Measurements from ENCODE around the gene OR10X1.

The OR10X1 gene, protein sequence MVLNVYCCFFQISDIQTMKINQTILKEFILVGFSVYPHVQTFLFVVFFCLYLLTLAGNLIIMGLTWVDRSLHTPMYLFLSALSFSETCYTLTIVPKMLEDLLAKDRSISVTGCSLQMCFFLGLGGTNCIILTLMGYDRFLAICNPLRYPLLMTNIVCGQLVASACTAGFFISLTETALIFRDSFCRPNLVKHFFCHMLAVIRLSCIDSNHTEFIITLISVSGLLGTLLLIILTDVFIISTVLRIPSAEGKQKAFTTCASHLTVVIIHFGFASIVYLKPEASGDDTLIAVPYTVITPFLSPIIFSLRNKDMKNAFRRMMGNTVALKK

GRCh38 chr1:158579733-158580132, at the start of gene OR10X1:
OR10X1 (minus strand) TSS chr1:158579899; CDS start chr1:158579899, 0 bp downstream.
- DNase-seq (ENCODE audit: low spot score) (no peak), FAIRE-seq (no peak)

DNA sequence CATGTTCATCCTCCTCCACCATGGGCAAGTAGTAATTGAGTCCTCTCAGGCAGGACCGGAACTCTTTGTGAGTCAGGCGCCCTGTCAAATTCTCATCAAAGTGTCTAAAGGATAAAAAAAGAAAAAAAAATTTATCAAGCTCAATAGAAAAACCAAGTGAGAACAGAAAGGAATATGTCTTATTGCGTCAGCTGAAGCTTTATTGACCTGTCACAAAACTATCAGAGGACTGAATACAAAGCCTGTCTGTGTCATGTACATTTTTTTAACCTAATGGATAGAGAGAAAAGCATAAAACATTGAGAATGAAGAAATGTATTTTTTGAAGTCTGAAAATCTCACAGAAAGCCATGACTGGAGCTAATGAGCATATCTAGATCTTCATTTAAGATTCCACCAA, 34.1 kb upstream of the OR10X1 start:
- DNase-seq (ENCODE audit: low spot score) = no peak
- no peak for FAIRE-seq

GRCh38 chr1:158611916-158612315, 32.2 kb upstream of the OR10X1 start:
- DNase-seq (ENCODE audit: low spot score) (no peak), FAIRE-seq (no peak)

DNA sequence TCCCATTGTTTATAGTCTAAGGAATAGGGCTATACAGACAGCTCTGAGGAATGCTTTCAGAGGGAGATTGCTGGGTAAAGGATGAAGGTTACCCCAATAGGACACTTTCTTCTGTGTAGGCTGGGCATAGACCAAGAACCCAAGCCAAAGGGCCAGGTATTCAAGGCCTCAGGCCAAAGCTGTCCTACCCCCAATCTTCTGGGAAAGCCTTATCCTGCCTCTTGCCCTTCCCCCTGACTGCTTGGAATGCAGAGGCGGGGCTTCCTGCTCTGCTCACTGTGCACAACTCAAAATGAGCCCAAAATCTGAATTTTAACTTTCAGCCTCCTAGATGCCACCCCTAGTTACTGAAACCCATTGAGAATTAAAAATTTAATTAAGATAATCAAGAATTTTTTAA, 27.6 kb upstream of the OR10X1 start:
- DNase-seq (ENCODE audit: low spot score) (no peak), FAIRE-seq (no peak)

GRCh38 chr1:158604968-158605367, 25.3 kb upstream of the OR10X1 start, which contains the start of gene OR10Z1:
OR10Z1 (plus strand) TSS chr1:158605268; CDS start chr1:158606439, 1,171 bp downstream.
- no peak for DNase-seq (ENCODE audit: low spot score)
- FAIRE-seq = no peak

DNA sequence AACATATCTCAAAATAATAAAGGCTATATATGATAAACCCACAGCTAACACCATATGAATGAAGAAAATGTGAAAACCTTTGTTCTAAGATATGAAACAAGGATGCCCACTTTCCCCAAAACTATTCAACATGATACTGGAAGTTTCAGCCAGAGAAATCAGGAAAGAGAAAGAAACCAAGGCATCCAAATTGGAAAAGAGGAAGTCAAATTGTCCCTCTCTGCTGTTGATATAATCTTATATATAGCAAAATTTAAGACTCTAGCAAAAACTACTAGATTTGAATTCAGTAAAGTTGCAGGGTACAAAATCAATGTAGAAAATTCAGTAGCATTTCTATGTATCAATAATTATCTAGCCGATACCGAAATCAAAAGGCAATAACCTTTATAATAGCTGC, 21.0 kb upstream of the OR10X1 start:
- DNase-seq (ENCODE audit: low spot score) = no peak
- FAIRE-seq = no peak

GRCh38 chr1:158586942-158587341, 7.2 kb upstream of the OR10X1 start:
- DNase-seq (ENCODE audit: low spot score) (no peak), FAIRE-seq (no peak)

DNA sequence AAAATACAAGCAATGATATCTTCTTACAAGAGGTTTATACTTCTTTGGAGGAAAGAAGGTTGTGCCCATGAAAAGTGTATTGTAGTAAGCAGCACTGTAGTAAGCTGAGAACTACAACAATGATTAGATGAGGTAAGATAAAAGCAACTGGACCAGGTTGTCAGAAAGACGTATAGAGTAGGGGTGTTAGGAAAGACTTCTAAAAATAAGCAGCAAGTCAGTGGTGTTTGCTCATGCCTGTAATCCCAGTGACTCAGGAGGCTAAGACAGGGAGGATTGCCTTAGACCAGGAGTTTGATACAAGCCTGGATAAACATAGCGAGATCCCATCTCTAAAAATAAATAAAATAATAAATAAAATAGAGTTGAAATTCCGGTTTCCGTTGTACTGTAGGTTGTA, 4.3 kb upstream of the OR10X1 start:
- FAIRE-seq = no peak
- no peak for DNase-seq (ENCODE audit: low spot score)

GRCh38 chr1:158577561-158577960, 2.1 kb downstream of the OR10X1 start:
- DNase-seq (ENCODE audit: low spot score) (no peak), FAIRE-seq (no peak)

DNA sequence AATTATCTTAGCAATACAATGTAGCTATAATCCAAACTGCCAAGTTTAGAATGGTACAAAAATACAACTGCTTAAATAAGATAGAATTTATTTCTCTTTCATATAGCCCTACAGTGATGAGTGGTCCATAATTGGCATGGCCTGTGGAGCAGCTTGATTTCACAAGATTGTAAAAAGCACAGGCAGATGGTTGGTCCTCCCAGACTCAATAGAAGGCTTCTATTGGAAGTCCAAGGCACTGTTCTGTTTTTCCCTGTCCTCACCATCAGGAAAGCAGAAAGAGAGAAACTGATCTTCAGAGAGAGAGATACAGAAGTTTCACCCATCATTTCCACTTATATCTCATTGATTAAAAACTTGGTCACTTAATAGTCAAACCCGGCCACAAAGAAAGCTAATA, 7.5 kb downstream of the OR10X1 start:
- DNase-seq (ENCODE audit: low spot score) (no peak), FAIRE-seq (no peak)

GRCh38 chr1:158570480-158570879, 9.2 kb downstream of the OR10X1 start, which contains the start of gene OR6P1:
OR6P1 (minus strand) TSS chr1:158570580; CDS start chr1:158563604, 6,976 bp downstream.
- no peak for FAIRE-seq
- DNase-seq (ENCODE audit: low spot score) = no peak

DNA sequence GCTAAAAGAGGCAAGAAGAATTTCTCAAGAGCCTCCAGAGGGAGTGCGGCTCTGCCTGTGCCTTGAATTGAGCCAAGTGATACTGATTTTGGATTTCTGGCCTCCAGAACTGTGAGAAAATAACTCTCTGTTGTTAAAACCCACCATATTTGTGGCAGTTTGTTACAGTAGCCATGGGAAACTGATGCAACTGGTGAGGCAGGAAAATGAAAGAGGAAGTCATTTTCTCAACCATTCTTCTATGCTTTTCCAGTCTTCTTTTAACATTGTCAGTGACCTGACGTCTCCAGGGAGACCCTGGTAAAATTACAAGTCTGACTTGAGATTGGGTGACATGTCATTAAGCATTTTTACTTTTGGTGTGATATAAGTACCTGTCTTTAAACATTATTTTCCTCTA, 15.1 kb downstream of the OR10X1 start:
- FAIRE-seq = no peak
- no peak for DNase-seq (ENCODE audit: low spot score)

GRCh38 chr1:158563853-158564252, 15.8 kb downstream of the OR10X1 start:
- DNase-seq (ENCODE audit: low spot score) = no peak
- no peak for FAIRE-seq

DNA sequence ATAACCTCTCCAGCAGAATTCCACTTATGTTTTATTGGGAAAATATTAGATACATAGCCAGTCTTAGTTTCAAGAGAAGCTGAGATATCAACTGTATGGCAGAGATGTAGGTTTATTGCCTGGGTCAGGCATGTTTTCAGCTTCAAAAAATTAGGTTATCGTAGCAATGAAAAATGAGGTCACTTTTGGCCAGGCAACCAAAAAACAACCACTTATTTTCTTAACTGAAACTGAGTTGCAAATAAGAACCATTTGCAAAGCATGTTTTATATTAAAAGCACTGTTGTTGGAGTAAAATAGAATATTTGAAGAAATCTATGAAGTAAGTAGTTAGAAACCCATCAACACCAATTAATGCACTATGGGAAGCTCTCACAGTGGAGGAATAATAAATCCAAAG, 20.0 kb downstream of the OR10X1 start:
- FAIRE-seq (no peak), DNase-seq (ENCODE audit: low spot score) (no peak)

GRCh38 chr1:158554352-158554751, 25.3 kb downstream of the OR10X1 start, which contains the start of gene OR6Y1:
OR6Y1 (minus strand) TSS chr1:158554405; CDS start chr1:158548105, 6,300 bp downstream.
- DNase-seq (ENCODE audit: low spot score) (no peak), FAIRE-seq (no peak)

GRCh38 chr1:158552296-158552695, 27.4 kb downstream of the OR10X1 start:
- DNase-seq (ENCODE audit: low spot score) (no peak), FAIRE-seq (no peak)

- FAIRE-seq (no peak), DNase-seq (ENCODE audit: low spot score) (no peak)
Measured at GRCh38 chr1:158547533-158547932, 32.2 kb downstream of the OR10X1 start.

GRCh38 chr1:158537609-158538008, 42.1 kb downstream of the OR10X1 start:
- FAIRE-seq (no peak), DNase-seq (ENCODE audit: low spot score) (no peak)

GRCh38 chr1:158534496-158534895, 45.2 kb downstream of the OR10X1 start:
- no peak for FAIRE-seq
- DNase-seq (ENCODE audit: low spot score) = no peak
